HG03460 (cell line): ENCODE measurements around the gene PPCDC.
A peak's percentile ranks its signal among the peaks of the same experiment; 100 is the strongest.
"Not testable (repeated sequence)": the region's sequence is repeated elsewhere in the genome, so short reads cannot be mapped to it uniquely, and the experiment has no call there.

Source experiments
- ATAC-seq: cut with Tn5 transposase; IDR thresholded peaks from one replicate; pipeline ENCODE4 v1.9.1; 2021; ENCODE audit not compliant: unreplicated experiment

PPCDC gene

GRCh38 chr15:75065851-75066509 is 42.6 kb downstream of the PPCDC start:
- no peak for ATAC-seq

DNA sequence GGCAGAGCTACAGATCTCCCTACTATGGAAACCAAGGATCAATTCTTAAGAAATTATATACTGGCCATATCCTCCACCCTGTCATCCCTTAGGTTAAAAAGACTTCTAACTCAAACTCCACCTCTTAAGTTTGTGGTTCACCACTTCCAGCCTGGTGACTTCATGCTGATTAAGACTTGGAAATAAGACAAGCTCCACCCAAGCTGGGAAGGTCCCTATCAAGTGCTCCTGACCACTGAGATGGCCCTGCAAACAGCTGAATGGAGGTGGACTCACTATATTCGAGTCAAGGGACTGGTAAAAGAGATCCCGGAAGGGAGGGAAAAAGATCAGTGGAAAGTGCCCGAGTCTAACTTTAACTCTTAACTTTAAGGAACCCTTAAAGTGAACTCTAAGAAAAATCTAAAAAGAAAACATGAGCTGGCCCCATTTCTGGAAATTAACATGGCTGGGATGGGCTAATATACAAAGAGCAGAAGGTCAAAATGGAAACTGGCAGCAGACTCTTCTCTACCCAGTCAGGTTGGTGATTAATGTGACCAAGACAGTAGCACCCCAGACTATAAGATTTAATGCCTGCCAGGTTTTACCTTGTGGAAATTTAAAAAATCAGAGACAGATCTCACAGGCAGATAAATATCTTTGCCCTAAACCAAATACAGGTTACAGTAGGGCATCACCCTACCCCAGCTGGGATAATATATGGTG is 43.9 kb downstream of the PPCDC start:
- ATAC-seq: no peak

GRCh38 chr15:75068748-75069147 is 45.4 kb downstream of the PPCDC start:
- ATAC-seq: no peak

- peak; percentile 87 for ATAC-seq
These were observed 46.0 kb downstream of the PPCDC start for GRCh38 chr15:75069301-75069925.

- ATAC-seq: no peak
These were observed 47.3 kb downstream of the PPCDC start for GRCh38 chr15:75070674-75071073.

DNA sequence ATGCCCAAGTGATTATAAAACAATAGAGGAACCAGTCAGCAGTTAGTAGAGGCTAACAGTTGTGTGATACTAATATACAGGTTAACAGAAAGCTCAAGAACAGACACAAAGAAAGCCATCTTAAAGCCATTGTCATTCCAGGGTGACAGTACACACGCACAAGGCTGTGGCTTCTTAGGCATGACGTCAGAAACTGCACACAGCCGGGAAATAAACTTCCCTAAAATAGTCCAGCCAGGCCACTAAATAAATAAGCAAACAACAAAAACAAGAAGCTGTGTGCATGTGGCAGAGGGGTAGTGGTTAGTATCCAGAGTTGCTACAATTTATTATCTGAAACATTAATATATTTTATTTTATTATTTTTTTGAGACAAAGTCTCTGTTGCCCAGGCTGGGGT is 49.8 kb downstream of the PPCDC start:
- ATAC-seq: no peak

- ATAC-seq: no peak
These were observed 52.9 kb downstream of the PPCDC start for GRCh38 chr15:75076277-75076676.

GRCh38 chr15:75077551-75077961 is 54.2 kb downstream of the PPCDC start:
- not testable (repeated sequence) for ATAC-seq

GRCh38 chr15:75081150-75081549 is 57.8 kb downstream of the PPCDC start:
- no peak for ATAC-seq

DNA sequence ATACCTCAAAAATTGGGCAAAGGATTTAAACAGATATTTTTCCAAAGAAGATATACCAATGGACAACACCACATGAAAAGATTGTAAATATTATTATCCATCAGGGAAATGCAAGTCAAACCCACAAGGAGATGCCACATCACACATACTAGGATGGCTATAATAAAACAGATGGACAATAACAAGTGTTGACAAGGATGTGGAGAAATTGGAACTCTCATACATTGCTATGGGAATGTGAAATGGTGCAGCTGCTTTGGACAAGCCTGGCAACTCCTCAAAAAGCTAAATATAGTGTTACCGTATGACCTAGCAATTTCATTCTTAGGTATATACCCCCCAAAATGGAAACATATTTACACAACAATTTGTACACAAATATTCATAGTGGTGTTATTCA is 59.3 kb downstream of the PPCDC start:
- ATAC-seq: no peak

GRCh38 chr15:75085708-75086107 is 62.3 kb downstream of the PPCDC start:
- ATAC-seq: not testable (repeated sequence)

DNA sequence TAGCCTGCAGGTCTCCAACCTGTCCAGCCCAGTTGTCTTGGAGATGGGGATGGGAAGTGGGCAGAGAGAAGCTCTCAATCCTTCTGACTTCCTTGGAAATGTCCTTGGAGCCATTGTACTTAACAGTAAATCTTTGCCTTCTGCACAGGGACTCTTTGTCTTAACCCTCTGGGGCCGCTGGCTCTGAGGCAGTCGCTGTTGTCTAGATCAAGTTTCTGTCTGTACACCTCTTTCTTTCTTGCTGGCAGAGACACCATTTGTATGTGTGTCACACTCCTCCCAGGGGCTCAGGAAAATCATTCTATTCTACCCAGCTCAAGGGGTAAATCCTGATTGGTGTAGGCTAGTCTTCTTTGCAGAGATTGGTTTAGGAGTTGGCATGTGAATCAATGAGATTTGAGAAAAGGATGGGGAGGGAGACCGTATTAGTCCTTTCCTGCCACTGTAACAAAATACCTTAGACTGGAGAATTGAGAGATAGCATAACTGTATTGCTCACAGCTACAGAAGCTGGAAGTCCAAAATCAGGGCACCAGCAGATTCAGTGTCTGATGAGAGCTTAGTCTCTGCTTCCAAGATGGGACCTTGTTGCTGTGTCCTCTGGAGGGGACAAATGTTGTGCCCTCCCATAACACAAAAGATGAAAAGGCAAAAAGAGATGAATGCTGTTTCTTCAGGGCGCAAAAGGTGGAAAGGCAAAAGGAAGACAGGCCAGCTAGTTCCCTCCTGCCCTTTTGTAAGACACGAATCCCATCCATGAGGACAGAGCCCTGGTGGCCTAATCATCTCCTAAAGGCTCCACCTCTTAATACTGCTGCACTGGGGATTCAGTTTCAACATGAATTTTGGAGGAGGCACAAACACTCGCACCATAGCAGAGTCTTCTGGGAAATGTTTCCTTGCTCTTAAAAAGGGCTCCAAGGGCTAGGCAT is 66.3 kb downstream of the PPCDC start:
- ATAC-seq: no peak

DNA sequence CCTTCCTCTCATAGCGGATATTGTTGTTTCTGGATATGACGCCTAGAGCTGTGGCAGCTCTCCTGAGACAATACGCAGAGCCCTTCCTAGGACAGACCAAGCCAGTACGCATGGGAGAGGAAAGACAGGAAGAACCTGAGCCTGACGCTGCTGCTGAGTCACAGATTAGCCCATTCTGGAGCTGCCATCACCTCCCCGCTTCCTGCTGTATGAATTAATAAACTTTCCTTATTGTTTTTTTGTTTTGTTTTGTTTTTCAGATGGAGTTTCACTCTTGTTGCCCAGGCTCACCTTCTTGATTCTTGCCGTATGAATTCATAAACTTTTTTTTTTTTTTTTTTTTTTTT is 67.0 kb downstream of the PPCDC start:
- ATAC-seq: no peak

- no peak for ATAC-seq
These were observed 68.4 kb downstream of the PPCDC start for GRCh38 chr15:75091814-75092213.

DNA sequence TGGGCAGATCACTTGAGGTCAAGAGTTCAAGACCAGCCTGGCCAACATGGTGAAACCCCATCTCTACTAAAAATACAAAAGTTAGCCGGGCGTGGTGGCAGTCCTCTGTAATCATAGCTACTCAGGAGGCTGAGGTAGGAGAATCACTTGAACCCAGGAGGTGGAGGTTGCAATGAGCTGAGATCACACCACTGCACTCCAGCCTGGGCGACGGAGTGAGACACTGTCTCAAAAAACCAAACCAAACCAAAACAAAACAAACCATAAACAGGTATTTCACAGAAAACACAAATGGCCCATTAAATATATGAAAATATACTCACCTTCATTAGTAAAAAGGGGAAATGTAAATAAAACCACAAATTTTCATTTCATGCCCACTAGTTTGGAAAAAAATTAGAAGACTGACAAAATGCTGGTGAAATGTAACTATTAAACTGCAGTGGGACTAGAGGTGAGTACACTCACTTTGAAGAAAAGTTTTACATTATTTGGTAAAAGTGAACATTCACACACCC is 71.6 kb downstream of the PPCDC start:
- not testable (repeated sequence) for ATAC-seq

DNA sequence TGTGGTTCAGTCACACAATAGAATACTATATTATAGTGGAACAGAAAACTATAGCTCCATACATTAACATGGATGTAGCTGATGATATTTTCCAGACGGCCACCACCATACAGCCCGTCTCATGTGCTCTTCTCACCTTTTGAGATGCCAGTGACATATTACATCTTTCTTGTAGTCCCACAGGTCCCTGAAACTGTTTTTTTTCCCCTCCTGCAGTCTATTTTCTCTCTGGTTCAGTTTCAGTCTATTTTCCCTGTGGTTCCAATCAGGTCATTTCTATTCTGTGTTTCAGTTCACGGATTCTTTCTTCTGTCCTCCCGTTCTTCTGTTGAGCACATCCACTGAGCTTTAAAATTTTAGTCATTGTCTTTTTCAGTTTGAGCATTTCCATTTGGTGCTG is 72.2 kb downstream of the PPCDC start:
- no peak for ATAC-seq

DNA sequence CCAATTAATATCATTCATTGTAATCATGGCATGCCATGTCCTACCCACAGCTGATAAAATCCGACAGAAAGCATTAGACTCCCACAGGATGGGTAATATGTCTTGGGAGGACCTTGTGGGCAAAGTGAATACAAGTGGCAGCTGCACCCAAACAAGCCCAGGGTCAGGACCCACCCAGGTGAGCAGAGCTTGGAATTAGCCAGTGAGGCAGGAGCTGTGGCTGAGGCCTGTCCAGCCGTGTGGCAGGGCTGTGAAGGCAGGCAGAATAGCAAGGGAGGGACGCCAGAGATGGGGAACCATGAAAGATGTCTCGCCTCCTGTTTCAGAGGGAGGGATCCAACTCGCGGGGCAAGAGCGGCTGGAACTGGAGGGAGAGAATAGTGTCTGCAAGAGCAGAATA is 74.5 kb downstream of the PPCDC start:
- ATAC-seq: no peak

GRCh38 chr15:75098404-75098803 is 75.0 kb downstream of the PPCDC start:
- ATAC-seq: no peak
